ENCODE results near the gene POLA1.

- TF ChIP-seq CTCF (conservative IDR thresholded peaks at IDR 0.05), result no peak
- no peak for TF ChIP-seq ZFX (IDR thresholded peaks at IDR 0.05)
Measured at GRCh38 chrX:25012433-25012735, 318.7 kb downstream of the POLA1 start.

Measured in C4-2B (cell line).